Smooth muscle cell of the pulmonary artery (primary cell): ENCODE measurements around the gene TMPRSS11F. TPM values are rescaled to one million over a fixed set of nuclear protein-coding genes. Genes with fewer than 3 reads are reported as not detected.

Experiments
- total RNA-seq: library from RNA; depleted of rRNA; stranded (reverse); fragments of >200 nt; gene quantifications from 2 replicates; pipeline ENCODE4 v1.2.3, GENCODE V29; 2014

Gene TMPRSS11F
- not detected in 2 replicates for total RNA-seq

GRCh38 chr4:68129793-68130192, at the start of gene TMPRSS11F:
Gene TMPRSS11F (minus strand): TSS chr4:68129869. CDS start chr4:68129820, 49 bp downstream.

Other genes with a start within 250 kb of the TMPRSS11F start
- gene TMPRSS11D, start 245.9 kb downstream of the TMPRSS11F start, total RNA-seq = not detected in 2 replicates
- gene TMPRSS11A, start 166.4 kb downstream of the TMPRSS11F start, total RNA-seq = not detected in 2 replicates
- not detected in 2 replicates for gene TMPRSS11B, start 115.8 kb upstream of the TMPRSS11F start, total RNA-seq
- gene YTHDC1, start 220.2 kb upstream of the TMPRSS11F start, total RNA-seq = 30.4 and 31.6 TPM in 2 replicates